Cardiac fibroblast (primary cell): Measurements from ENCODE around the gene MLN.

ENCODE experiments used
- DNase-seq, 2 donors: peaks; one replicate each; pipeline versions ENCODE4 v3.0.0 to v3.0.0-alpha.2; 2010; ENCODE audit warnings: low read depth in 2 of 2
- H3K4me3 ChIP-seq, 2 donors: replicated peaks in 1 of 2; 1 replicate in 1 of 2; 2 replicates in 1 of 2; pipeline ENCODE4 v1.5.1; 2011; ENCODE audit warnings: low read depth in 2 of 2, low read length in 2 of 2, mild to moderate bottlenecking in 2 of 2, moderate library complexity in 1 of 2
- TF ChIP-seq, protein P1 (sequence below): IDR thresholded peaks from one replicate; pipeline ENCODE4 v1.5.1; 2011; ENCODE audit warnings: low read depth, mild to moderate bottlenecking, low read length, inconsistent platforms

MLN gene

DNA sequence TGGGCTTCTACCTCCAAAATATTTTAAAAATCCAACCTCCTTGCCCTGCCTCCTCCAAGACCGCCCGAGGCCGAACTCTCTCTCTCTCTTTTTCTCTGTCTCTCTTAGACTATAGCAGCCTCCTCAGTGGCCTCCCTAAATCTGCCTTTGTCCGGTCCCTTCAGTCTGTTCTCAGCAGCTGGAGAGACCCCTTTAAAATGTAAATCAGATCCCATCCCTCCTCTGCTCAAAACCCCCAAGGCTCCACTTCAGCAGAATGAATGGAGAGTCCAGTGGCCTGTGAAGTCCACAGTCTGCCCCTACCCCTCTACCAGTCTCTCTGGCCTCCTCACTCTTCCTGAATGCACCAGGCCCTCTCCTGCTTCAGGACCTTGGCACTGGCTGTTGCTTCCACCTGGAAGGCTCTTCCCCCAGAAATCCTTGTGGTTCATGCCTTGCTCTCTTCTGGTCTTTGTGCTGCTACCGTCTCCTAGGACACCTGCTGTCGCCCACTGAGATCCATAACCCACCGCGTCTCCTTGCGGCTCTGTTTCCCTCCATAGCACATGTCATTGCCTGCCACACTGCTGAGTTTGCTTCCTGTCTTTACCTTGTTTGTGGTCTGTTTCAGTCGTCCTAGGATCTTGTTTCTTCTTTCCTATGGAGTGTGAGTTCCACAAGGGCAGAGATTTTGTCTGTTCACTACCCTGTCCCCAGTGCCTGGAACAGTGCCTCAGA is 6.0 kb downstream of the MLN start:
- no peak overlapping the region for H3K4me3 ChIP-seq
- TF ChIP-seq, protein P1, sequence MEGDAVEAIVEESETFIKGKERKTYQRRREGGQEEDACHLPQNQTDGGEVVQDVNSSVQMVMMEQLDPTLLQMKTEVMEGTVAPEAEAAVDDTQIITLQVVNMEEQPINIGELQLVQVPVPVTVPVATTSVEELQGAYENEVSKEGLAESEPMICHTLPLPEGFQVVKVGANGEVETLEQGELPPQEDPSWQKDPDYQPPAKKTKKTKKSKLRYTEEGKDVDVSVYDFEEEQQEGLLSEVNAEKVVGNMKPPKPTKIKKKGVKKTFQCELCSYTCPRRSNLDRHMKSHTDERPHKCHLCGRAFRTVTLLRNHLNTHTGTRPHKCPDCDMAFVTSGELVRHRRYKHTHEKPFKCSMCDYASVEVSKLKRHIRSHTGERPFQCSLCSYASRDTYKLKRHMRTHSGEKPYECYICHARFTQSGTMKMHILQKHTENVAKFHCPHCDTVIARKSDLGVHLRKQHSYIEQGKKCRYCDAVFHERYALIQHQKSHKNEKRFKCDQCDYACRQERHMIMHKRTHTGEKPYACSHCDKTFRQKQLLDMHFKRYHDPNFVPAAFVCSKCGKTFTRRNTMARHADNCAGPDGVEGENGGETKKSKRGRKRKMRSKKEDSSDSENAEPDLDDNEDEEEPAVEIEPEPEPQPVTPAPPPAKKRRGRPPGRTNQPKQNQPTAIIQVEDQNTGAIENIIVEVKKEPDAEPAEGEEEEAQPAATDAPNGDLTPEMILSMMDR, result no peak
- no peak for DNase-seq

DNA sequence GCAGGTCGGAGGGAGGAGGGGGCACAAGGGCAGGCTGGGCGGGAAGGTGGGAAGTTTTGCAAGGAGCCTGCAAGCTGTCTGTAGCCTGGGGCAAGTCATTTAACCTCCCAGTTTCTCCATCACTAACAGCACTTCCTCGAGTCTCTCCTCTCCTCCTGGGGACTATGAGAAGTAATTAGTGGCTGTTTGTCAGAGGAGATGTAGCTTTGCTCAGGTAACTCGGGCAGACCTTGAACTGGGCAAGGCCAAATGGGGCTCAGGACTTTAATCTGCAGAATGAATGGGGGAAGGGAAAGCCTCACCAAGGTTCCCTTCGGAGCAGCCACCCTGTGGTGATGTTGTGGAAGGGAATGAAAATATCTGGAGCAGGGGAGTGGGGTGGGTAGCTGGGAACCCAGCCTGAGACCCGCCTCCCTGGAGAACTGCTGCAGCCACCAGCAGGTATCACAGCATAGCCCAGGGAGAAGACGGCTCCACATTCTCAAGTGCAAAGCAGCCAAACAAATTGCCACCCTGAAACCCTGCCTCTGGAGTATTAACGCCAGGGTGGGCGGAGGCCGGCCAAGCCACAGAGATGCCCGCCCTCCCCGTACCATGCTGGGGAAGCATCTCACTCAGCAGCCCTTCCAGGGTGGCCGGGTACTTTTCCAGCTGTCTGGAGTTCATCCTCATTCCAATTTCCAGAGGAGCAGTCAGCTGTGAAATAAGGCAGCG is 8.7 kb downstream of the MLN start:
- H3K4me3 ChIP-seq, result no peak overlapping the region
- TF ChIP-seq, protein P1, result no peak
- no peak for DNase-seq

DNA sequence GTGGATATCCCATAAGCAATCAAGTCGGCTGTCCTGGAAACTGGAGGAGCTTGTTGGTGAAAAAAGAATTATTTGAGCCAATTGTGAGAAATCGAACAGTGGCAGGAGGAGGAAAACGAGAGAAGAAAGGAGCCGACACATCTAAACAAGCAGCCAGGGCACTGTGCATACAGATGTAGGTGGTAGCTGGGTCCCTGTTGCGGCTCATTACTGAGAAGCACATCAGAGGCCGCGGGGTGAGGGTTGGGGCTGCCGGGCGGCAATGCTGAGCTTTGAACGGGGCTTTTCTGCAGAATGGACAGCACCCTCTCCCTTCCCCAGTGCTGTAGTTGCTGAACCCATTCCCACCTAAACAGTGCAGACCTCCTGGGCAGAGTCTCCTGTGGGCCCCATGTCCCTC is 10.8 kb downstream of the MLN start:
- TF ChIP-seq, protein P1, result no peak
- DNase-seq, result no peak
- no peak overlapping the region for H3K4me3 ChIP-seq

DNA sequence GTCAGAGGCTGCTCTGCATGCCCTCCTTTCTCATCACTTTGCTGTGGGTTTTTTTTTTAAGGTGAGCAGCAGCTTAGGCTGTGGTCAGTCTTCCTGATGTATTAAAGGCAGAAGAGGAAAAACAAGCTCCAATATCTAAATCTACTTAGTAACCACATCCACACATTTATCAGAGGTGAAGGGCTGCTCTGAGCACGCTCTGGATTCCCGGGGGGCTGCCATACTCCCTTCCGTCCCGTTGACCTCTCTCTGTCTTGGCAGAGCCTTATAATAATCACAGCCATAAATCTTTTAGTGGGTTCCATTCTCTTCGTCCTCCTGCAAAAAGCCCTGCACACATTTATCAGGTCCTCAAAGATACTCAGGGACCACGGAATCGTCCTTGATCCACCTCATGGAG is 12.2 kb downstream of the MLN start:
- TF ChIP-seq, protein P1, result no peak
- H3K4me3 ChIP-seq, result no peak overlapping the region
- DNase-seq, result no peak

DNA sequence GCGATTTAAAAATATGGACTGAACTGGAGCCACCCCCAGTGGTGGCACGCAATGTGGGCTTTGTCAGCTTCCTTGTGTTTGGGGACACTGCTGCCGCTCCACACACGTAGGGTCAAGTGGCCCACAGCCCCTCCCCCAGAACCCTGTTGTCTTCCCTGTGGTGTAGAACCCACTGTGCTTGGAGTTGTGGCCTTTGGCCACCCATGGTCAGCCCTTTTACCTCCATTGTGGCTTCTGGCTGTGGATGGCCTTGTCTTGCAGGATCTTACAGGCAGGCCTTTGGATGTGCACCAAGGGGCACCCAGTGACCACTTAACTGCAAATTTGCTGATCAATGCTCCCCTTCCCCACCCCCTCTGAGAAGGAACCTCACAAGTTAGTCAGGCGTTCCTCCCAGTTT is 12.9 kb downstream of the MLN start:
- no peak for DNase-seq
- no peak overlapping the region for H3K4me3 ChIP-seq
- TF ChIP-seq, protein P1, result no peak

DNA sequence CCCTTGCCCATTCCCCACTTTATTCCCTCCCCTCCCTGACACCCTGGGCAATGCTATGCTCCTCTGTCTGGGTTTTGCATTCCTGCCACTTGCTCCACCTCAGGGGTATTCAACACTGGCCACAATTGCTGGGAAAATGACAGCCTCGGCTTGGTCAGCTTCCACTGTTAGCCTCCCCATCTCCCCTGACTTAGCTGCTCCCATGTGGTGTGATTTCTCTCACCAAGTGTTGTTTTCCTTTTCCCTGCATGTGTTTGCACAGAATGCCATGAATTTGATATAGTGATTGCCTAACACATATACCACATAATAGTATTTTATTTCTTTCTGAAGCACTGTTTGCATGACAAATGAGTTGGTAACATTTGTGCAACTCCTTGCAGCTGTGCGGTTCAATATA is 13.4 kb downstream of the MLN start:
- H3K4me3 ChIP-seq, result no peak overlapping the region
- TF ChIP-seq, protein P1, result no peak
- no peak for DNase-seq
